CD4-positive, alpha-beta T cell treated with Interleukin-6 for 4 hours (primary cell): Measurements from ENCODE around the gene ANKRD13C.
"Not testable (repeated sequence)": the region's sequence is repeated elsewhere in the genome, so short reads cannot be mapped to it uniquely, and the experiment has no call there.

Source experiments
- DNase-seq: peaks from one replicate; pipeline ENCODE4 v3.0.0-alpha.2; 2020; ENCODE audit warnings: mixed read lengths

The ANKRD13C gene, protein sequence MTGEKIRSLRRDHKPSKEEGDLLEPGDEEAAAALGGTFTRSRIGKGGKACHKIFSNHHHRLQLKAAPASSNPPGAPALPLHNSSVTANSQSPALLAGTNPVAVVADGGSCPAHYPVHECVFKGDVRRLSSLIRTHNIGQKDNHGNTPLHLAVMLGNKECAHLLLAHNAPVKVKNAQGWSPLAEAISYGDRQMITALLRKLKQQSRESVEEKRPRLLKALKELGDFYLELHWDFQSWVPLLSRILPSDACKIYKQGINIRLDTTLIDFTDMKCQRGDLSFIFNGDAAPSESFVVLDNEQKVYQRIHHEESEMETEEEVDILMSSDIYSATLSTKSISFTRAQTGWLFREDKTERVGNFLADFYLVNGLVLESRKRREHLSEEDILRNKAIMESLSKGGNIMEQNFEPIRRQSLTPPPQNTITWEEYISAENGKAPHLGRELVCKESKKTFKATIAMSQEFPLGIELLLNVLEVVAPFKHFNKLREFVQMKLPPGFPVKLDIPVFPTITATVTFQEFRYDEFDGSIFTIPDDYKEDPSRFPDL

DNA sequence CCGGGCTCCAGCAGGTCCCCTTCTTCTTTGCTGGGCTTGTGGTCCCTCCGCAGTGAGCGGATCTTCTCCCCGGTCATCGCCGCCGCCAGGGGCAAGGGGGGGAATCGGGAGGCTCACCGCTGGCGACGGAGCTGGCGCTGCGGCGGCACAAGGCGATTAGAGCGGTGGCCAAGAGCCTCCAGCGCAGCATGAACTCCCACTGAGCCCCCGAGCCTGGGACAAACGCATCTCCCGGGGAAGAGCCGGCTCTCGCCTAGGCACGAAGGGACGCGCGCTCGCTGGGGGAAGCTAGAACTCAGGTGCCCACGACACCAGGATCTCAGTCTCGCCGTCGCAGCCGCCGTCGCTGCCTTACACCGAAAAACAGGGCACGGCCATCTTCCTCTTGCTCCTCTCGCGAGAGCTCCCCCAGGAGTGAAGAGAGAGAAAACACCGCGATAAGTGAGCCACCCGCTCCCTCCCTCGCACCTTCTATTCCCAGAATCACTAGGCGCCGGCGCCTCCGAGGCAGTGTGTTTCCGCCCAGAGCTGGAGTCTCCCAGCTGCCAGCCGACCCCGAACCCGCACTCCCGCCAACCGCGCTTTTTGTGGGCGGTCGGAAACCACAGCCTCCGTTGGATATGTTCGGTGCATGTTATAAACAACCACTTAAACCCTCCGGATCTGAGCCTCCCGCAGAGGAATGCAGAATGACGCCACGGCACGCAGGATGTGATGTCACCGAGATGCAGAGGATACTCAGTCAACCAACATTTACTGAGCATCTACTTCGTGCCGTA lies at the start of gene ANKRD13C:
TSS of gene ANKRD13C (minus strand) at position 391 of the 779 bp plus-strand sequence. CDS start at position 77, 314 bp downstream.
- peak; percentile 89 for DNase-seq

DNA sequence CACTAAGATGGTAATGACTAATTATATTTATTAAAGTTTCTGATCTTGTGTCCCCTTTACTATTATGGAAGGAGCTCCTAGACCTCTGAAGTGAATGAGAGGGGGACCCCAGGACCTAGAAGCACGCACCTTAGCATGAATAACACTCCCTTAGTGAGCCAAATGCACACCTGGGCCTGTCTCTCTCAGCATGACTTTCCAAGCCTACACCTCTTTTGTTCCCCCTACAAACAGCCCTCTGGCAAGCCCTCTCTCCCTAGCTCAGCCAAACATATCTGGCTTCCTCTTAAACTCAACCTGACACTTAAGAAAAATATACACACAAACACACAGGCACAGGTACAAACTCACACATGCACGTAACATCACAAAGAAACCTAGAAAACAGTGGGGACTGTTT lies 49.2 kb upstream of the ANKRD13C start:
- DNase-seq, result no peak

DNA sequence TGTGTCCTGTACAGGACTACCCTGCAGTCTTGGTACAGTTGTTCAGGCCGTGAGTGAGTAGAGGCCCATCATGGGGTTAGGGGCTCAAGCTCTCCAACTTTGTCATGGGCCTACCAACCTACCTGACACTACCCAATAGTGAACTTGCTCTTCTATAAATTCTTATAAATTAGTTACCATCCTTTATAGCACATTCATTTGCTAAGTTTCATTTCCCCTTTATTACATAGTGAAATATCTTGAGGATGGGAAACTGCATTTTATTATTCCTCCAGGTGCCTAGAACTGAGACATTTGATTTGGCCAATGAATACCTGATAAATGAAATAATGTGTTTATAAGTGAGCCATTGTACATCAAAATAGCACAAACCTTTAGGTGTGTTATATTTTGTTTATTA lies 47.5 kb upstream of the ANKRD13C start:
- no peak for DNase-seq

DNA sequence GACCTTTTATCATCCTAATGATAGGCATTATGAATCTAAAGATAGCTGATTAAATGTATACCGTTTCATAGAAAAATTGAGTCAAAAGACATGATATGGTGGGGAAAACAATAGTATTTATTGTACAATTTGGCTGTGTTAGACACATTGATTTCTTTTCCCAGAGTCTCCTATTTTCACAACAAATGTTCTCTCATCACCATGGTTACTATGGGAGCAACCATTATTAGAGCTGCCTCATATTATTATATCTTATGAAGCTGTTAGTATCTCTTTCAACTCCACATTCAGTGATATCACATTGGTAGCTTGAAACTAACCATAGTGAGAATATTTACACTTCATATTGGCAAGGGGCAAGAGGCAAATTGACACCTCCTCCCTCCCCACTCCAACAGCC lies 45.8 kb upstream of the ANKRD13C start:
- no peak for DNase-seq

DNA sequence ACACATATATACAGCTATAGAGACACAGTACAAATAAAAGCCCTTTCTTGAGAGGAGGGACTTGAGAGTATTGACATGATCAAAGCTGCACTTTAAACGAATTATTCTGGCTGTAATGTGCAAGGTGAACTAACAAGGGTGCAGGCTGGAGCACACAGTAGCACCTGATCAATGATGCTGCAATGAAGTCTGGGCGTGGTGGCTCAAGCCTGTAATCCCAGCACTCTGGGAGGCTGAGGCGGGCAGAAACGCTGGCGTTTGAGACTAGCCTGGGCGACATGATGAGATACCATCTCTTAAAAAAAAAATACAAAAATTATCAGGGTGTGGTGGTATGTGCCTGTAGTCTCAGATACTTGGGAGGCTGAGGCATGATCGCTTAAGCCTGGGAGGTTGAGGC lies 42.5 kb upstream of the ANKRD13C start:
- DNase-seq, result no peak

DNA sequence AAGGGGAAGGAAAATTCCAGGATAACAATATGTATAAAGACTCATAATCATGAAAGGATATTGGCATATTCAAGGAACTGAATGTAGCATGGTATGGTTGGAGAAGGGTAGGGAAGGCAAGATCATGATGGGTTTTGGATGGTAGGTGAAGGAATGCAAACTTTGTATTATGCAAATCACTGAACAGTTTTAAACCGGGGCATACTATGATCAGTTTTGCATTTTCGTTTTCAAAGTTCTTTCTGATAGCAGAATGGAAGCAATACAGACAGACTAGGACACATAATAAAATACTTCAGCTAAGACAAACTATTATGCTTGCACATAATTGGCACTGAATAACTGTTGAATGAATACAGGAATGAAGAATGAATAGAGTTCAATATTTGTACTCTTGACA lies 42.1 kb upstream of the ANKRD13C start:
- no peak for DNase-seq

DNA sequence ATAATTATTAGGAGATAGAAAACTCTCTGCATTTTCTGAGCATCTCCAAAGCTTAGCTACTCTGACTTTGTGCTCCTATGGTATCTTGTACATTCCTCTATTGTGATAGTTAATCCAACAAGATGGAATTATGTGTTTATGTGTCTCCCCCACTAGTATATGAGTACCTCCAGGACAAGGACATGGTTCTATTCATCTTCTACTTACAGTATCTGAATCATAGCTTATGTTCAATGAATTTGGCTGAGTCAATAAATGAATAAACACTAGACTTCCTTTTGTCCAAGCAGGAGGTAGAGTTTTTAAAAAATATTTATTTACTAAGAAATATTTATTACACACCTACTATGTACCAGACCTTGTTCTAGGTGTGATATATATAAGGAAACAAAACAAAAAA lies 38.1 kb upstream of the ANKRD13C start:
- DNase-seq, result no peak

DNA sequence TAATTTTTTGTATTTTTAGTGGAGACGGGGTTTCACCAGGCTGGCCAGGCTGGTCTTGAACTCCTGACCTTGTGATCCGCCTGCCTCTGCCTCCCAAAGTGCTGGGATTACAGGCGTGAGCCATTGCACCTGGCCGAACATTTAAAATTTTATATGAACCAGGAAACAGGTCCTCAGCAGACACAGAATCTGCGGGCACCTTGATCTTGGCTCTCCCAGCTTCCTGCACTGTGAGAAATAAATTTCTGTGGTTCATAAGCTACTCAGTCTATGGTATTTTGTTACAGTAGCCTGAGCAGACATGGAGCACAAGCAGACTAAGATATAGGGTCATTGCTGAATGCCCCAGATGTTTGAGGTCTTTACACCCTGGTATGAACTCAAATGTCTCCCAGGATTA lies 33.0 kb upstream of the ANKRD13C start:
- DNase-seq, result no peak

DNA sequence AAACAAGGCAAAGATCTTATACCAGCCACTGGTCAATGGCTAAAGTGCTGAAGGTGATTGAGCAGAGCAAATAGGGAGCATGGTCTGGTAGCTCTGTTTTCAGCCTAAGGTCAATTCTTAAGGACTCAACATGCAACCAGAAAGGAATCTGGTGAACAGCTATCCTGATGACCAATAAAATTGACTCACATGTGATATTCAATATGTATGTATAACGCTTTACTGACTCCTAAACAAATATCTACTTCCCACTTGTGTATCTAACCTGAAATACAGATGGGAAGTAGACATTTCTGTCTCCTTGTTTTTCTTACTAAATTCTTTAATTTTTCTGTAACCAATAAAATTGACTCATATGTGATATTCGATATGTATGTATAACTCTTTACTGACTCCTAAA lies 31.6 kb upstream of the ANKRD13C start:
- DNase-seq, result no peak

DNA sequence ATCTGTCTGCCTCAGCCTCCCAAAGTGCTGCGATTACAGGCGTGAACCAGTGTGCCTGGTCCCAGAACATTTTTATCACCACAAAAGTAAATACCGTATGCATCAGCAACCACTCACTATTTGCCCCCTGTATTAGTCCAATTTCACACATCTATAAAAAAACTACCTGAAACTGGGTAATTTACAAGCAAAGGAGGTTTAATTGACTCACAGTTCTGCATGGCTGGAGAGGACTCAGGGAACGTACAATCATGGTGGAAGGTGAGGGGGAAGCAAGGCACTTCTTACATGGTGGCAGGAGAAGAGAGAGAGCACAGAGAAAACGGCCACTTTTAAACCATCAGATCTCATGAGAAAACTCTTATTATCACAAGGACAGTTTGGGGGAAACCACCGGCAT lies 31.0 kb upstream of the ANKRD13C start:
- no peak for DNase-seq

DNA sequence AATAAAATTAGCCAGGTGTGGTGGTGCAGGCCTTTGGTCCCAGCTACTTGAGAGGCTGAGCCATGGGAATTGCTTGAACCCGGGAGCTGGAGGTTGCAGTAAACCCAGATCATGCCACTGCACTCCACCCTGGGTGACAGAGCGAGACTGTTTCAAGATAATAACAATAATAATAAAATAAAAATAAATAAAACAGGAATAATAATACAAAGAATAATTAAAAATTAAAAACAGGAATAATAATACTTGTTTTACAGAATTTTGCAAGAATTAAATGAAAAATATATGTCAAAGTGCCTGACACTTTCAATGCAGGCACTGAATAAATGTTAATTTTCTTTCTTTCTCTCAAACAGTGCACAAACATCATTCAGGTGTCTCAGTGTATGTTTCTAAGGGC lies 30.0 kb upstream of the ANKRD13C start:
- DNase-seq, result no peak

DNA sequence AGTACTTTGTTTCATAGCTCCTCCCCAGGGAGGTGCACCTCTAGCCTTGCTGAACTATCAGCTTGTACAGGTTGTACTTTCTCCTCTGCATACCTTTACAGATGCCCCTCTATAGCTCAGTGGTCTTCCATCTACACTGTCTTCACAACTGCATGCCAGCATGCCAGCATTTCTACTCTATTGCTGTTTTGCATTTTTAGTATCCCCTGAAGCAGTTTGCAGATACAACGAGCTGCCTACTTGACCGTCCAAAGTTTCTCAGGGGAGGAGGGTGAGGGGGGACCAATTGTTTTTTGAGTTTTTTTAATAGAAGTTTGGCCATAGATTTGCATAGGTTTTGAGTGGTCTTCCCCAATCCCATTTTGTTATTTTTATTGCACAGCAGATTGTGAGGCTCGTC lies 29.0 kb upstream of the ANKRD13C start:
- DNase-seq, result no peak

DNA sequence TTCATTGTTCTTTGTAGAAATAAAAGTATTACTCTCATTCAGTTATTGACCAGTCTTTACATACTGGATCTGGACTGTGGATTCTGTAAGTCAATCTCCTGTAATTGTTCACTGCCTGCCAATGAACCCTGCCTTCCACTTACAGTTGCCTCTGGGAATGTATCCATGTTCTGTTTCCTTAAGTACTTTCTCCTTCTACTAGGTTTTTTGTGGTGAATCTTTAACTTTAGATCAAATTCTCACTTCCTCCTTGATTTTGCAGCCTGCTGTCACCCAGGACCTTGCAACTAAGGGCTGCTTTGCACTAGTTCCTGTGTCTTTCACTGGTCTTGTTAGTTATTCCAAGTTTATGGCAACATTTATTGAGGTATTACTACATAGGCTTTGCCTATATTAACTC lies 28.2 kb upstream of the ANKRD13C start:
- DNase-seq, result no peak

DNA sequence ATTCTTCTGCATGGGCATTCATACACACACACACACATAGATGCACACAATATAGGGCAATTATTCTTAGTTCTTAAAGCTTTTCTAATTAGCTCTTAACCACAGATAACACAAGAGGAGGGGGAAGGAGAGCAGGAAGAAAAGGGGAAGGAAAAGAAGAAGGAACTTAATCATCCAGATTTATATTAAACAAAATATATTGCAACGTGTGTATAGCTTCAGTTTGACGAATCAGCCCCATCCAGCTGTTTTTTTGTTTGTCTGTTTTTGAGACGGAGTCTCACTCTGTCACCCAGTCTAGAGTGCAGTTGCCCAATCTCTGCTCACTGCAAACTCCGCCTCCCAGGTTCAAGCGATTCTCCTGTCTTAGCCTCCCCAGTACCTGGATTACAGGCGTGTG lies 21.7 kb upstream of the ANKRD13C start:
- no peak for DNase-seq

DNA sequence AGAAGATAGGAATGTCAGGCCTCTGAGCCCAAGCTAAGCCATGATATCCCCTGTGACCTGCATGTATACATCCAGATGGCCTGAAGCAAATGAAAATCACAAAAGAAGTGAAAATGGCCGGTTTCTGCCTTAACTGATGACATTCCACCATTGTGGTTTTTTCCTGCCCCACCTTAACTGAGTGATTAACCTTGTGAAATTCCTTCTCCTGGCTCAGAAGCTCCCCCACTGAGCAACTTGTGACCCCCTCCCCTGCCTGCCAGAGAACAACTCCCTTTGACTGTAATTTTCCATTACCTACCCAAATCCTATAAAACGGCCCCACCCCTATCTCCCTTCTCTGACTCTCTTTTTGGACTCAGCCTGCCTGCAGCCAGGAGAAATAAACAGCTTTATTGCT lies 19.1 kb upstream of the ANKRD13C start:
- DNase-seq, result not testable (repeated sequence)

DNA sequence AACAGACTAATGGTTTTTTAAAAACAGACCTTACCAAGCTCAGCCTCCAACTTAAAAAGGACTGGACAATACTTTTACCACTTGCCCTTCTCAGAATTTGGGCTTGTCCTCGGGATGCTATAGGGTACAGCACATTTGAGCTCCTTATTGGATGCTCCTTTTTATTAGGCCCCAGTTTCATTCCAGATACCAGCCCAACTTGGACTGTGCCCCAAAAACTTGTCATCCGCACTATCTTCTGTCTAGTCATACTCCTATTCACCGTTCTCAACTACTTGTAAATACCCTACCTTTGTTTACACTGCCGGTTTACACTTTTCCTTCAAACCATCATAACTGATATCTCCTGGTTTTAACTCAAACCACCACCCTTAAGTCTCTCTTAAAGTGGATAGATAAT lies 17.9 kb upstream of the ANKRD13C start:
- no peak for DNase-seq

DNA sequence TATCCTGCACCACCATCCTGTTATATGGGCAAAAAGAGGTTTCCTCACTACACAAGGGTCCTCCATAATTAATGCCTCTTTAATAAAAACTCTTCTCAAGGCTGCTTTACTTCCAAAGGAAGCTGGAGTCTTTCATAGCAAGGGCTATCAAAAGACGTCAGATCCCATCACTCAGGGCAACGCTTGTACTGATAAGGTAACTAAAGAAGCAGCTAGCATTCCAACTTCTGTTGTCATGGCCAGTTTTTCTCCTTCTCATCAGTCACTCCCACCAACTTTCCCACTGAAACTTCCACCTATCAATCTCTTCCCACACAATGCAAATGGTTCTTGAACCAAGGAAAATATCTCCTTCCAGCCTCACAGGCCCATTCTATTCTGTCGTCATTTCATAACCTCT lies 17.1 kb upstream of the ANKRD13C start:
- not testable (repeated sequence) for DNase-seq

DNA sequence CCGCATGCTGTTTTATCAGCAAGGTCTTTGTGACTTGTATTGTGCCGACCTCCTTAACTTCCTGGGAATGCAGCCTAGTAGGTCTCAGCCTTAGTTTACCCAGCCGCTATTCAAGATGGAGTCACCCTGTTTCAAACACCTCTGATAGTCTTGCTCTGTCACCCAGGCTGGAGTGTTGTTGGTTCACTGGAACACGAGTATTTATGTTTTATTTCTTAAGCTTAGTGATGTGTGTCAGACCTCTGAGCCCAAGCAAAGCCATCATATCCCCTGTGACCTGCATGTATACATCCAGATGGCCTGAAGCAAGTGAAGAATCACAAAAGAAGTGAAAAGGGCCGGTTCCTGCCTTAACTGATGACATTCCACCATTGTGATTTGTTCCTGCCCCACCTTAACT lies 12.9 kb upstream of the ANKRD13C start:
- not testable (repeated sequence) for DNase-seq

DNA sequence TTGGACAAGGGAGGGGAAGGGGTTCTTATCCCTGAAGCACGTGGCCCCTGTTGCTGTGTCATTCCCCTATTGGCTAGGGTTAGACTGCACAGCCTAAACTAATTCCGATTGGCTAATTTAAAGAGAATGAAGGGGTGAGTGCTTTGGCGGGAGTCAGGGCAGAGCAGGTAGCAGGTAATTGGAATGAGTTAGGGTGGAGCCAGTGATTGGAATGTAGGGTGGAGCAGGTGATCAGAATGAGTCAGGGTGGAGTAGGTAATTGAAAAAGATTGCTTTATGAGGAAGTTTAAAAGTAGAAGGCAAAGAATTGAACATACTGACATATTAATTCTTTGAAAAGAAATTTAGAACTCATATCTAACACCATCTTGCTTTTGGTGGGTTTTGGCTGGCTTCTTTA lies 12.5 kb upstream of the ANKRD13C start:
- DNase-seq, result not testable (repeated sequence)

DNA sequence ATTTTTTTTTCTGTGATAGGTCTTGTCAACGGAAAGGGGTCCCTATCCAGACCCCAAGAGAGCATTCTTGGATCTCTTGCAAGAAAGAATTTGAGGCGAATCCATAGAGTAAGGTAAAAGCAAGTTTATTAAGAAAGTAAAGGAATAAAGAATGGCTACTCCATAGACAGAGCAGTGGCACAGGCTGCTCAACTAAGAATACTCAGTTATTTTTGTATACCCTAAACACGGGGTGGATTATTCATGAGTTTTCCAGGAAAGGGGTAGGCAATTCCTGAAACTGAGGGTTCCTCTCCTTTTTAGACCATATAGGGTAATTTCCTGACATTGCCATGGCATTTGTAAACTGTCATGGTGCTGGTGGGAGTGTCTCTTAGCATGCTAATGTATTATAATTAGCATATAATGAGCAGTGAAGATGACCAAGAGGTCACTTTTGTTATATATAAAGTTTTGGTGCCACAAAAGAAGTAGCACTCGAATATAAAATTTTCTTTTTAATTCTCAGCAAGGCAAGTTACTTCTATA lies 12.0 kb upstream of the ANKRD13C start:
- DNase-seq, result not testable (repeated sequence)

DNA sequence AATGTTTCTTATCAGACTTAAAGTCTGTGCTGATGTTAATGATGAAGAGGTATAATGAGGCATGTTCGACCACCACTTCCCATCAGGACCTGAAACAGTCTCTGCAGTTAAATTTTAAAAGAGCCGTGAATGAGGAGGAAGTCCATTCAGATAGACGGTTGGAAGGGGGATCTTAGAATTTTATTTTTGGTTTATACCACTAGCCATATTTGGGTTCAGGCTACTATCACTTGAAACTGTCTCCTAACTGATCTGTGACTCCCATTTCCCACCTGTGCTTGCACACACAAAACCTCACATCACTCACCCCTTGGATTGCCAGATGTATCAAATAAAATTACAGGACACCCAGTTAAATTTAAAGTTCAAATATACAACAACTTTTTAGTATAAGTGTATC lies 9.9 kb upstream of the ANKRD13C start:
- DNase-seq, result no peak

DNA sequence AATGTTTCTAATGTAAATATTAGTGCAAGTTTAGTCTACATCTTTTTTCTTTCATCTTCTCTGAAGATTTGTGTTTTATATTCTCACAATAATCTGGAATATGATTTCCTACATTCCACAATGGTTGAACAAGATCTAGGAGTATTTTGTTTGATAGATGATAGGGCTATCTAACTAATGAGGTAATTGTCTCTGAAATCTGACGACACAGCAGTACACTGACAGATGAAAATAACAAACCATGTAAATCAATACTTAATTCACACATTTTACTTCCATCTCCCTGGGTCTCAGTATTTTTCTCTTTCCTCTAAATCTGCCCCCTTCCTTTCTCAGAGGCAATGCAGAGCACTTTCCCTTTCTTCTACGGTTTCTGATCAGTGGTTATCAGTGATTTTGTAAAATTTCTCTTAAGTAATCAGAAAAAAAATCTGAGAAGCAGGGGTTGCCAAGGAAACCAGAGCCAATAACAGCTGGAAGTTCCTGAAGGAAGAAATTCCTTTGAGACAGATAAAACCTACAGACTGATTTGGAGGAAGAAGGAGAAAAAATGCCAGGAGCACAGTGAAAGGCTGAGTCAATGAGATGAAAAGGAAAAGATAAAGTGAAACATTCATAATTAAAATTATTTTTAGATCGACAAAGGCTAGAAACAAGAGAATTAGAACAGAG lies 7.3 kb upstream of the ANKRD13C start:
- DNase-seq, result no peak

DNA sequence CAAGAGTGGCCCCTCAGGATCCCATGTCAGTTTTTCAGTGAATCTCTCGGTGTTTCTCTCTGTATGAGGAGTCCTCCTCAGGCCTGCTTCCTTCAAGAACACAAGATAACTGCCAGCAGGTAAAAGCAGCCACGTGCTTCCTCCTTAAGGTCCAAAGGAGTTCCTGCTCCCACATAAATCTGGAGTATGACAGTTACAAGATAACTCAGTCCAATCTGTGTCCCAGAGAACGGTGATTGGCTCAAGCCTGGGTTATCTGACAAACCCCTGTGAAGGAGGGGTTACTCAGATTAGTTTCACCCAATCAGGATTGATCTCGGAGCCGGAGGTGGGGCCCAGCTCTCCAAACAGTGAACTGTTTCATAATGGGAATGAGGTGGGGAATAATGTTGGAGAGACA lies 5.8 kb upstream of the ANKRD13C start:
- no peak for DNase-seq
